NCI-H1105 treated with DMSO at 0.1 percent for 48 hours (cell line): ENCODE results near the gene OSR1.

Experiments used
- DNase-seq: peaks from one replicate; lab custom pipeline; 2025; lab: John Stamatoyannopoulos, UW

Gene OSR1

GRCh38 chr2:19357402-19358241, 801 bp downstream of the OSR1 start:
- DNase-seq = no peak

- DNase-seq = no peak
Observed at GRCh38 chr2:19356545-19357401, 1.6 kb downstream of the OSR1 start.

- DNase-seq = no peak
Observed at GRCh38 chr2:19355931-19356544, 2.4 kb downstream of the OSR1 start.

- no peak for DNase-seq
Observed at GRCh38 chr2:19355416-19355821, 3.0 kb downstream of the OSR1 start.

GRCh38 chr2:19355014-19355405, 3.4 kb downstream of the OSR1 start:
- DNase-seq = no peak

GRCh38 chr2:19353721-19354050, 4.7 kb downstream of the OSR1 start:
- no peak for DNase-seq

GRCh38 chr2:19352946-19353720, 5.3 kb downstream of the OSR1 start:
- DNase-seq = no peak

GRCh38 chr2:19351899-19352697, 6.3 kb downstream of the OSR1 start:
- DNase-seq = no peak

- no peak for DNase-seq
Observed at GRCh38 chr2:19351499-19351898, 6.9 kb downstream of the OSR1 start.

GRCh38 chr2:19350678-19351401, 7.6 kb downstream of the OSR1 start:
- DNase-seq = no peak

GRCh38 chr2:19349911-19350677, 8.3 kb downstream of the OSR1 start:
- DNase-seq = no peak

GRCh38 chr2:19348692-19349091, 9.7 kb downstream of the OSR1 start:
- no peak for DNase-seq

GRCh38 chr2:19347619-19348562, 10.5 kb downstream of the OSR1 start:
- peak; percentile 79 for DNase-seq

- DNase-seq = no peak
Observed at GRCh38 chr2:19346983-19347618, 11.3 kb downstream of the OSR1 start.

- DNase-seq = no peak
Observed at GRCh38 chr2:19337742-19338141, 20.7 kb downstream of the OSR1 start.

- no peak for DNase-seq
Observed at GRCh38 chr2:19337202-19337601, 21.2 kb downstream of the OSR1 start.

GRCh38 chr2:19336781-19337180, 21.6 kb downstream of the OSR1 start:
- DNase-seq = no peak

GRCh38 chr2:19332503-19332902, 25.9 kb downstream of the OSR1 start:
- no peak for DNase-seq
